HepG2 (cell line): ENCODE results near the gene HNRNPUL2. TPM values are rescaled to one million over a fixed set of nuclear protein-coding genes. Genes with fewer than 3 reads are reported as not detected.
A peak's percentile ranks its signal among the peaks of the same experiment; 100 is the strongest.

Experiments
- AHR ChIP-seq: IDR thresholded peaks from 2 replicates; pipeline ENCODE4 v1.6.1; 2018; ENCODE audit warnings: missing genetic modification reagents, missing compliant biosample characterization
- CBX1 ChIP-seq: IDR thresholded peaks from one replicate; pipeline ENCODE4 v1.6.1; 2016; ENCODE audit warnings: antibody characterized with exemption, low read depth
- HDAC1 ChIP-seq: sonication (generic); formaldehyde crosslinking; IDR thresholded peaks from 2 replicates; pipeline ENCODE4 v1.5.1; 2020; ENCODE audit warnings: mild to moderate bottlenecking, missing genetic modification reagents
- HNF4G ChIP-seq, 2 experiments: sonication (generic) in 1 of 2; formaldehyde crosslinking in 1 of 2; IDR thresholded peaks; 2 replicates each; pipeline versions ENCODE4 v1.4.0 to v1.6.1; 2011 to 2020; ENCODE audit warnings: borderline replicate concordance in 2 of 2, low read depth in 2 of 2, mild to moderate bottlenecking in 2 of 2, low read length in 1 of 2, missing genetic modification reagents in 1 of 2, moderate library complexity in 1 of 2
- NR2F1 ChIP-seq, 2 experiments: fragments of 450-650 bp in 1 of 2; formaldehyde crosslinking in 1 of 2; IDR thresholded peaks; 2 replicates each; pipeline versions ENCODE4 v1.5.0 to v1.6.1; 2016 to 2020; ENCODE audit warnings: mild to moderate bottlenecking in 1 of 2, missing compliant biosample characterization in 1 of 2, missing genetic modification reagents in 1 of 2, moderate library complexity in 1 of 2
- PCBP1 ChIP-seq: fragments of 200-400 bp; formaldehyde crosslinking; IDR thresholded peaks from 2 replicates; pipeline ENCODE4 v1.6.1; 2017; ENCODE audit warnings: mild to moderate bottlenecking, low read depth, low read length, borderline replicate concordance
- PITX1 ChIP-seq: sonication (generic); formaldehyde crosslinking; IDR thresholded peaks from 2 replicates; pipeline ENCODE4 v1.5.1; 2020; ENCODE audit warnings: mild to moderate bottlenecking, missing genetic modification reagents
- PPARG ChIP-seq: conservative IDR thresholded peaks from 2 replicates; pipeline ENCODE4 v1.6.1; 2016; ENCODE audit warnings: missing biosample characterization, missing genetic modification reagents
- RAD51 ChIP-seq: fragments of 450-650 bp; IDR thresholded peaks from 2 replicates; pipeline ENCODE4 v1.6.1; 2016; ENCODE audit warnings: borderline replicate concordance
- REL ChIP-seq: sonication (generic); formaldehyde crosslinking; conservative IDR thresholded peaks from 2 replicates; pipeline ENCODE4 v1.8.0; 2022; ENCODE audit warnings: mild to moderate bottlenecking, missing genetic modification reagents, moderate library complexity
- RFXANK ChIP-seq: IDR thresholded peaks from 2 replicates; pipeline ENCODE4 v1.6.1; 2016
- SALL1 ChIP-seq: sonication (generic); formaldehyde crosslinking; IDR thresholded peaks from 2 replicates; pipeline ENCODE4 v1.8.0; 2022; ENCODE audit warnings: mild to moderate bottlenecking, missing genetic modification reagents
- SNAPC2 ChIP-seq: sonication (generic); formaldehyde crosslinking; IDR thresholded peaks from 2 replicates; pipeline ENCODE4 v1.8.1; 2022; ENCODE audit warnings: mild to moderate bottlenecking, missing genetic modification reagents
- SOX13 ChIP-seq, 3 experiments: fragments of 450-650 bp in 1 of 3; sonication (generic) in 1 of 3; formaldehyde crosslinking in 1 of 3; IDR thresholded peaks in 2 of 3; conservative IDR thresholded peaks in 1 of 3; 2 replicates each; pipeline versions ENCODE4 v1.5.0 to v1.6.1; 2016 to 2020; ENCODE audit warnings: antibody characterized with exemption in 1 of 3, mild to moderate bottlenecking in 1 of 3, missing compliant biosample characterization in 1 of 3, missing genetic modification reagents in 1 of 3, moderate library complexity in 1 of 3
- SPEN ChIP-seq: sonication (generic); formaldehyde crosslinking; IDR thresholded peaks from 2 replicates; pipeline ENCODE4 v1.5.1; 2020; ENCODE audit warnings: low read depth, mild to moderate bottlenecking, missing genetic modification reagents
- TCF7L2 ChIP-seq: IDR thresholded peaks from 2 replicates; pipeline ENCODE4 v1.6.1; 2011; ENCODE audit warnings: mild to moderate bottlenecking, low read depth, low read length, moderate library complexity
- THAP11 ChIP-seq: IDR thresholded peaks from 2 replicates; pipeline ENCODE4 v1.6.1; 2016; ENCODE audit warnings: missing biosample characterization, missing genetic modification reagents
- ZKSCAN8 ChIP-seq: IDR thresholded peaks from 2 replicates; pipeline ENCODE4 v1.6.1; 2016; ENCODE audit warnings: borderline replicate concordance, missing genetic modification reagents, missing compliant biosample characterization
- ZNF138 ChIP-seq: sonication (generic); formaldehyde crosslinking; IDR thresholded peaks from 2 replicates; pipeline ENCODE4 v1.5.0; 2020; ENCODE audit warnings: mild to moderate bottlenecking, low read depth, missing genetic modification reagents
- ZNF264 ChIP-seq: sonication (generic); formaldehyde crosslinking; IDR thresholded peaks from 2 replicates; pipeline ENCODE4 v1.4.0; 2020; ENCODE audit warnings: missing genetic modification reagents
- ZNF552 ChIP-seq: sonication (generic); formaldehyde crosslinking; IDR thresholded peaks from 2 replicates; pipeline ENCODE4 v1.9.0; 2022; ENCODE audit warnings: missing genetic modification reagents, mild to moderate bottlenecking, borderline replicate concordance
- ZNF644 ChIP-seq: IDR thresholded peaks from 2 replicates; pipeline ENCODE4 v1.6.1; 2016; ENCODE audit warnings: low read depth
- ZNF781 ChIP-seq: sonication (generic); formaldehyde crosslinking; IDR thresholded peaks from 2 replicates; pipeline ENCODE4 v1.5.1; 2020; ENCODE audit warnings: borderline replicate concordance, mild to moderate bottlenecking, missing genetic modification reagents; ENCODE audit errors: not compliant biosample characterization
- ZNF788 ChIP-seq: sonication (generic); formaldehyde crosslinking; IDR thresholded peaks from 2 replicates; pipeline ENCODE4 v1.5.0; 2020; ENCODE audit warnings: mild to moderate bottlenecking, missing genetic modification reagents, borderline replicate concordance
- ZNF841 ChIP-seq: sonication (generic); formaldehyde crosslinking; IDR thresholded peaks from 2 replicates; pipeline ENCODE4 v1.8.1; 2023; ENCODE audit warnings: missing genetic modification reagents, borderline replicate concordance
- polyA plus RNA-seq, 8 experiments: library from polyadenylated mRNA; depleted of rRNA in 3 of 8; stranded (reverse) in 7 of 8; unstranded in 1 of 8; fragments of >200 nt; fragmentation: Illumina TruSeq in 4 of 8; extraction: Trizol in 4 of 8; gene quantifications; 2 replicates each; pipeline versions ENCODE4 v1.2.1 to v1.2.3, GENCODE V29; 2011 to 2016; ENCODE audit warnings: low read depth in 4 of 8, missing spikeins in 1 of 8, mixed read lengths in 1 of 8; ENCODE audit not compliant: insufficient read depth in 1 of 8
- total RNA-seq, 5 experiments: library from RNA; depleted of rRNA; stranded (reverse); fragments of >200 nt; fragmentation: Illumina TruSeq; extraction: Trizol; gene quantifications; 2 replicates each; pipeline ENCODE4 v1.2.3, GENCODE V29; 2016; ENCODE audit warnings: low read depth in 1 of 5
- TF ChIP-seq, protein P1 (sequence below): sonication (generic); formaldehyde crosslinking; IDR thresholded peaks from 2 replicates; pipeline ENCODE4 v1.5.0; 2020; ENCODE audit warnings: missing genetic modification reagents, mild to moderate bottlenecking, borderline replicate concordance
- TF ChIP-seq, protein P2 (sequence below): sonication (generic); formaldehyde crosslinking; IDR thresholded peaks from 2 replicates; pipeline ENCODE4 v1.8.0; 2022; ENCODE audit warnings: mild to moderate bottlenecking, missing genetic modification reagents, moderate library complexity

Gene HNRNPUL2
- total and polyA plus RNA-seq, 2 of the 13 experiments (the other 11 are each of a cell fraction or from before 2014, with no cell fraction given), result 8.4 to 9.6 TPM

DNA sequence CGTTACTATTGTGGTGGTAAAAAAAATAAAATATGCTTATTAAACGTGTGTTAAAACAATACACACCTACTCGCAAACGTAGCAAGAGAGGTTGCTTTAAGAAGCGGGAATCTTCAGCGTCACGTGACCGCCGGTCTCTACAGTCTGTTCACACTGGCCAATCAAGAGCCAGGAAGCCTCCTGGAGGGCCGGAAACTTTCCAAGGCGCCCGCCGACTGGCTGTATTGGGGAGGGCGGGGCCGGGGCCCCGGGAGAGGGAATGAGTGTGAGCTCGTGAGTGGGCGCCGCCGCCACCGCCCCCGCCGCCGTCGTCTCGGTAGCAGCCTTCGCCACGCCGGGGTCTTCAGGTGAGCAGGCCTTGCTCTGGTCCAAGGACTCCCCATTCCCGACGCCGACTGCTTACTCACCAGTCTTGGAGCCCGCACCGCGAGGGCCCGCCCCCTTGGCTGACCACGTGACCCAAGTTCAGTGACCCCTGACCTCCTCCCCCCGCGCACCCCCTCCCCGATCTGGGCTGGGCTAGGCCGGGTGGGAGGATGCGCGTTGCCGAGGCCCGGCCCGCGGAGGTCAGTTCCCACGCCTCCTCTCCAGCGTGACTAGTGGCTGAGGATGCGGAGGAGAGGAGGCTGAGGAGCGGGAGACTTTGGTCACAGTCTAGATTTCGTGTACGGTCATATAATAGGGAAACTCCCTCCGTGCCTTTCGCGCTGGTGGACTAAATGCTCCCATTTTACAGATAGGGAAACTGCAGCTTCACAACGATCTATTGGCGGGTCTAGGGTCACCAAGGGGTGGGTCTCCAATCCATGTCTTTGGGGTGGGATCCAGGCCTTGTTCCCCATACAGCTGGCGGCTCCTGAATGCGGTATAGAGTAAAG, 44.1 kb upstream of the HNRNPUL2 start, which contains the start of gene TAF6L (continued):
- TF ChIP-seq SNAPC2 (CRISPR knock-in tag) (peak; percentile 67; the same call in 1 of the 2 replicates), ZNF841 (CRISPR knock-in tag) (no peak), REL (0 out of 2 replicates have a peak, but pooled peaks have one; percentile 42), AHR (CRISPR knock-in tag) (0 out of 2 replicates have a peak, but pooled peaks have one; percentile 46), ZNF788 (peak; percentile 48; the same call in 1 of the 2 replicates), SOX13 (IDR thresholded peaks at IDR 0.05) (no peak), SOX13 (CRISPR knock-in tag; conservative IDR thresholded peaks at IDR 0.05 in 1 of 2, IDR thresholded peaks at IDR 0.05 in 1 of 2) (peak in 1 of 2 experiments; percentile 21; a peak in 1 of 4 replicates), ZNF552 (CRISPR knock-in tag) (peak; percentile 56; the same call in 1 of the 2 replicates), RAD51 (peak; percentile 96), ZNF781 (CRISPR knock-in tag) (peak; percentile 12), RFXANK (CRISPR knock-in tag) (0 out of 2 replicates have a peak, but pooled peaks have one; percentile 72), NR2F1 (CRISPR knock-in tag; IDR thresholded peaks at IDR 0.05) (peak; percentile 96 to 98), ZNF138 (CRISPR knock-in tag) (peak; percentile 86; the same call in 1 of the 2 replicates), PITX1 (peak; percentile 63; the same call in 1 of the 2 replicates), THAP11 (CRISPR knock-in tag) (peak; percentile 67), HNF4G (IDR thresholded peaks at IDR 0.05; ENCODE audit: borderline replicate concordance, low read depth, low read length) (peak; percentile 5; the same call in 1 of the 2 replicates), HNF4G (CRISPR knock-in tag; IDR thresholded peaks at IDR 0.05; ENCODE audit: borderline replicate concordance, low read depth) (peak; percentile 59), PCBP1 (0 out of 2 replicates have a peak, but pooled peaks have one; percentile 74), SALL1 (CRISPR knock-in tag) (peak; percentile 53), PPARG (CRISPR knock-in tag) (peak; percentile 93), HDAC1 (peak; percentile 90), ZNF644 (CRISPR knock-in tag) (no peak), CBX1 (peak; percentile 68), ZNF264 (CRISPR knock-in tag) (0 out of 2 replicates have a peak, but pooled peaks have one; percentile 23), ZKSCAN8 (CRISPR knock-in tag) (no peak), SPEN (CRISPR knock-in tag) (peak; percentile 69), TCF7L2 (no peak)
- TF ChIP-seq, protein P1, sequence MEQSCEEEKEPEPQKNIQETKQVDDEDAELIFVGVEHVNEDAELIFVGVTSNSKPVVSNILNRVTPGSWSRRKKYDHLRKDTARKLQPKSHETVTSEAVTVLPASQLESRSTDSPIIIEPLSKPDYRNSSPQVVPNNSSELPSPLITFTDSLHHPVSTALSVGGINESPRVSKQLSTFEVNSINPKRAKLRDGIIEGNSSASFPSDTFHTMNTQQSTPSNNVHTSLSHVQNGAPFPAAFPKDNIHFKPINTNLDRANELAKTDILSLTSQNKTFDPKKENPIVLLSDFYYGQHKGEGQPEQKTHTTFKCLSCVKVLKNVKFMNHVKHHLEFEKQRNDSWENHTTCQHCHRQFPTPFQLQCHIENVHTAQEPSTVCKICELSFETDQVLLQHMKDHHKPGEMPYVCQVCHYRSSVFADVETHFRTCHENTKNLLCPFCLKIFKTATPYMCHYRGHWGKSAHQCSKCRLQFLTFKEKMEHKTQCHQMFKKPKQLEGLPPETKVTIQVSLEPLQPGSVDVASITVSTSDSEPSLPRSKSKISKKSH, result 0 out of 2 replicates have a peak, but pooled peaks have one; percentile 37
- TF ChIP-seq, protein P2, sequence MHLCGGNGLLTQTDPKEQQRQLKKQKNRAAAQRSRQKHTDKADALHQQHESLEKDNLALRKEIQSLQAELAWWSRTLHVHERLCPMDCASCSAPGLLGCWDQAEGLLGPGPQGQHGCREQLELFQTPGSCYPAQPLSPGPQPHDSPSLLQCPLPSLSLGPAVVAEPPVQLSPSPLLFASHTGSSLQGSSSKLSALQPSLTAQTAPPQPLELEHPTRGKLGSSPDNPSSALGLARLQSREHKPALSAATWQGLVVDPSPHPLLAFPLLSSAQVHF (CRISPR knock-in tag), result no peak
